IMR-90 (cell line): ENCODE data around the gene MAP2K6. TPM values are rescaled to one million over a fixed set of nuclear protein-coding genes. Genes with fewer than 3 reads are reported as not detected.

ENCODE experiments used
- ATAC-seq: fragments of 200-7000 bp; cut with Tn5 transposase; 2 replicates; pipeline ENCODE4 v1.9.1; 2020; ENCODE audit warnings: low read depth, mild to moderate bottlenecking, moderate library complexity
- BruUV-seq: library from RNA; stranded (reverse); fragments of 400-500 nt; replicated peaks from 2 replicates; lab custom pipeline; 2021; lab: Mats Ljungman, UMichigan
- CTCF ChIA-PET: fragments of 300-600 bp; formaldehyde crosslinking; extraction: SDS; loops from one replicate; lab custom pipeline; 2021; ENCODE audit warnings: antibody characterized with exemption; lab: Yijun Ruan, JAX
- POLR2A ChIA-PET: fragments of 300-600 bp; sonication (Branson Sonifier 250); formaldehyde crosslinking; loops from one replicate; lab custom pipeline; 2022; ENCODE audit warnings: antibody characterized with exemption; ENCODE audit not compliant: unreplicated experiment; lab: Charles Lee
- DNase-seq: peaks from one replicate; pipeline ENCODE4 v3.0.0; 2013
- H2AFZ ChIP-seq: replicated peaks from 2 replicates; pipeline ENCODE3; 2013; ENCODE audit warnings: low read length, mild to moderate bottlenecking; ENCODE audit not compliant: poor library complexity
- H2AK5ac ChIP-seq: 2 replicates; pipeline ENCODE4 v1.6.1; 2013; ENCODE audit warnings: low read depth, low read length, inconsistent platforms
- H2AK9ac ChIP-seq: replicated peaks from 2 replicates; pipeline ENCODE3; 2013; ENCODE audit warnings: mild to moderate bottlenecking, low read depth, low read length, moderate library complexity; ENCODE audit not compliant: poor library complexity
- H2BK120ac ChIP-seq: 2 replicates; pipeline ENCODE4 v1.6.1; 2013; ENCODE audit warnings: low read depth, low read length, inconsistent platforms
- H2BK15ac ChIP-seq: 3 replicates; pipeline ENCODE4 v1.6.1; 2013; ENCODE audit warnings: low read depth, low read length, inconsistent platforms
- H2BK20ac ChIP-seq: 2 replicates; pipeline ENCODE4 v1.6.1; 2013; ENCODE audit warnings: low read depth, mild to moderate bottlenecking, inconsistent platforms, low read length, moderate library complexity
- H2BK5ac ChIP-seq: 2 replicates; pipeline ENCODE4 v1.6.1; 2013; ENCODE audit warnings: mild to moderate bottlenecking, low read depth, low read length, inconsistent platforms; ENCODE audit not compliant: poor library complexity, severe bottlenecking
- H3K14ac ChIP-seq: replicated peaks from 2 replicates; pipeline ENCODE4 v1.6.1; 2013; ENCODE audit warnings: low read depth, low read length, inconsistent platforms
- H3K18ac ChIP-seq: 2 replicates; pipeline ENCODE4 v1.6.1; 2013; ENCODE audit warnings: low read depth, low read length, control low read depth
- H3K23ac ChIP-seq: 2 replicates; pipeline ENCODE4 v1.6.1; 2013; ENCODE audit warnings: low read depth, low read length, inconsistent platforms
- H3K27ac ChIP-seq: 2 replicates; pipeline ENCODE4 v1.5.1; 2013; ENCODE audit warnings: mild to moderate bottlenecking, control low read depth, low read length; ENCODE audit not compliant: insufficient read depth
- H3K27me3 ChIP-seq: 2 replicates; pipeline ENCODE4 v1.6.1; 2013; ENCODE audit warnings: low read length; ENCODE audit not compliant: control insufficient read depth, insufficient read depth
- H3K36me3 ChIP-seq: 2 replicates; pipeline ENCODE4 v1.6.1; 2013; ENCODE audit warnings: low read length, mixed read lengths; ENCODE audit not compliant: control insufficient read depth, insufficient read depth
- H3K4ac ChIP-seq: 2 replicates; pipeline ENCODE4 v1.6.1; 2013; ENCODE audit warnings: low read depth, low read length, inconsistent platforms
- H3K4me1 ChIP-seq: 2 replicates; pipeline ENCODE4 v1.6.1; 2013; ENCODE audit warnings: low read length, mixed read lengths; ENCODE audit not compliant: control insufficient read depth, insufficient read depth
- H3K4me2 ChIP-seq: 2 replicates; pipeline ENCODE4 v1.6.1; 2013; ENCODE audit warnings: low read depth, mild to moderate bottlenecking, control low read depth, low read length, moderate library complexity
- H3K4me3 ChIP-seq: 2 replicates; pipeline ENCODE4 v1.5.1; 2013; ENCODE audit warnings: low read depth, mild to moderate bottlenecking, control low read depth, low read length, moderate library complexity; ENCODE audit not compliant: insufficient read depth
- H3K56ac ChIP-seq: 2 replicates; pipeline ENCODE4 v1.6.1; 2013; ENCODE audit warnings: low read length, inconsistent platforms; ENCODE audit not compliant: insufficient read depth; ENCODE audit errors: extremely low read depth
- H3K79me1 ChIP-seq, 2 experiments: 2 replicates each; pipeline ENCODE4 v1.6.1; 2013; ENCODE audit warnings: low read length in 2 of 2, inconsistent platforms in 1 of 2, low read depth in 1 of 2
- H3K9ac ChIP-seq: 2 replicates; pipeline ENCODE4 v1.6.1; 2013; ENCODE audit warnings: low read depth, low read length, control low read depth
- H3K9me1 ChIP-seq: 2 replicates; pipeline ENCODE4 v1.6.1; 2013; ENCODE audit warnings: low read length, inconsistent platforms; ENCODE audit not compliant: insufficient read depth
- H3K9me3 ChIP-seq: 2 replicates; pipeline ENCODE4 v1.6.1; 2013; ENCODE audit warnings: low read length; ENCODE audit not compliant: control insufficient read depth, insufficient read depth
- H4K20me1 ChIP-seq: 2 replicates; pipeline ENCODE4 v1.6.1; 2013; ENCODE audit warnings: low read length, inconsistent platforms; ENCODE audit not compliant: insufficient read depth
- H4K5ac ChIP-seq: 2 replicates; pipeline ENCODE4 v1.6.1; 2013; ENCODE audit warnings: mild to moderate bottlenecking, low read depth, low read length, control low read depth
- H4K8ac ChIP-seq, 2 experiments: 2 replicates each; pipeline ENCODE4 v1.6.1; 2013; ENCODE audit warnings: low read depth in 2 of 2, low read length in 2 of 2, control low read depth in 1 of 2, inconsistent platforms in 1 of 2
- H4K91ac ChIP-seq: 2 replicates; pipeline ENCODE4 v1.6.1; 2013; ENCODE audit warnings: low read depth, low read length, inconsistent platforms; ENCODE audit not compliant: insufficient read depth
- BHLHE40 ChIP-seq: fragments of 150-350 bp; IDR thresholded peaks from 2 replicates; pipeline ENCODE4 v1.6.1; 2016; ENCODE audit warnings: mild to moderate bottlenecking, low read depth, low read length
- CEBPB ChIP-seq: IDR thresholded peaks from 2 replicates; pipeline ENCODE4 v1.6.1; 2012; ENCODE audit warnings: low read depth, low read length, improper control_type of control experiment
- CHD1 ChIP-seq: IDR thresholded peaks from 2 replicates; pipeline ENCODE4 v1.6.1; 2012; ENCODE audit warnings: low read depth, low read length, improper control_type of control experiment
- CTCF ChIP-seq: conservative IDR thresholded peaks from 2 replicates; pipeline ENCODE4 v1.5.1; 2012; ENCODE audit warnings: mild to moderate bottlenecking, low read depth, low read length, improper control_type of control experiment
- ELK1 ChIP-seq: fragments of 150-350 bp; IDR thresholded peaks from 2 replicates; pipeline ENCODE4 v1.6.1; 2016; ENCODE audit warnings: low read depth, mild to moderate bottlenecking, low read length, moderate library complexity, borderline replicate concordance
- FOS ChIP-seq: fragments of 150-350 bp; IDR thresholded peaks from 2 replicates; pipeline ENCODE4 v1.6.1; 2016; ENCODE audit warnings: low read depth, low read length
- MAFK ChIP-seq: IDR thresholded peaks from 2 replicates; pipeline ENCODE4 v1.6.1; 2012; ENCODE audit warnings: low read depth, low read length, improper control_type of control experiment
- MAZ ChIP-seq: IDR thresholded peaks from 2 replicates; pipeline ENCODE4 v1.6.1; 2012; ENCODE audit warnings: low read depth, mild to moderate bottlenecking, low read length, improper control_type of control experiment, moderate library complexity, borderline replicate concordance
- MXI1 ChIP-seq: IDR thresholded peaks from 2 replicates; pipeline ENCODE4 v1.6.1; 2012; ENCODE audit warnings: low read depth, mild to moderate bottlenecking, low read length, moderate library complexity, borderline replicate concordance
- NFE2L2 ChIP-seq: fragments of 150-350 bp; IDR thresholded peaks from 2 replicates; pipeline ENCODE4 v1.6.1; 2016; ENCODE audit warnings: low read depth, mild to moderate bottlenecking, low read length
- POLR2A ChIP-seq: IDR thresholded peaks from 2 replicates; pipeline ENCODE4 v1.6.1; 2012; ENCODE audit warnings: mild to moderate bottlenecking, low read depth, low read length
- RAD21 ChIP-seq: IDR thresholded peaks from 2 replicates; pipeline ENCODE4 v1.6.1; 2012; ENCODE audit warnings: low read length, improper control_type of control experiment
- RCOR1 ChIP-seq: IDR thresholded peaks from 2 replicates; pipeline ENCODE4 v1.6.1; 2012; ENCODE audit warnings: mild to moderate bottlenecking, low read length, improper control_type of control experiment; ENCODE audit not compliant: insufficient replicate concordance
- RFX5 ChIP-seq: IDR thresholded peaks from 2 replicates; pipeline ENCODE4 v1.8.0; 2012; ENCODE audit warnings: low read depth, mild to moderate bottlenecking, low read length, moderate library complexity
- SMC3 ChIP-seq: fragments of 150-350 bp; IDR thresholded peaks from 2 replicates; pipeline ENCODE4 v1.6.1; 2016; ENCODE audit warnings: low read depth, mild to moderate bottlenecking, antibody characterized with exemption, low read length, moderate library complexity
- USF2 ChIP-seq: fragments of 150-350 bp; IDR thresholded peaks from 2 replicates; pipeline ENCODE4 v1.6.1; 2017; ENCODE audit warnings: mild to moderate bottlenecking, antibody characterized with exemption, low read length, low read depth
- WGBS, 2 experiments: methylation state at CpG; one replicate each; pipeline versions ENCODE4 v1.1.5 to v1.1.7; 2013; ENCODE audit warnings: missing lambda C conversion rate in 2 of 2; ENCODE audit not compliant: insufficient read length in 1 of 2; ENCODE audit errors: extremely low coverage in 2 of 2; 5-methylcytosine and 5-hydroxymethylcytosine counted together
- dilution Hi-C: fragments of 300-500 bp; cut with HindIII; formaldehyde crosslinking; loops from one replicate; pipeline ENCODE4 v1.14.3; 2018; ENCODE audit warnings: low sequenced_read_pairs; ENCODE audit not compliant: unreplicated experiment
- in situ Hi-C: fragments of 300-500 bp; cut with MboI; formaldehyde crosslinking; loops from 3 replicates; pipeline ENCODE4 v1.14.3; 2019; ENCODE audit warnings: low sequenced_read_pairs, inconsistent platforms, mixed read lengths
- intact Hi-C: fragments of 100-400 bp; cut with micrococcal nuclease; formaldehyde crosslinking; loops from 2 replicates; pipeline ENCODE4 v1.10.0; 2022
- polyA plus RNA-seq, 3 experiments: library from polyadenylated mRNA; depleted of rRNA; stranded (reverse); fragments of >200 nt; gene quantifications; 2 replicates each; pipeline ENCODE4 v1.2.3, GENCODE V29; 2012; ENCODE audit warnings: low replicate concordance in 1 of 3
- total RNA-seq: library from RNA; depleted of rRNA; stranded (reverse); fragments of >200 nt; gene quantifications from 2 replicates; pipeline ENCODE4 v1.2.3, GENCODE V29; 2012

MAP2K6 gene
- total and polyA plus RNA-seq, 2 of the 4 experiments (the other 2 are of a cell fraction): 2.4 to 5.7 TPM

GRCh38 chr17:69375229-69375628 lies 39.3 kb upstream of the MAP2K6 start:
- no peak overlapping the region for H3K18ac ChIP-seq
- H3K27me3 ChIP-seq: no peaks in the 10 kb centered on the region; the same call in 1 of the 2 replicates
- dilution Hi-C loops (no loop called here), in situ Hi-C loops (no loop called here), intact Hi-C loops (no loop called here)
- H3K79me1 ChIP-seq: no peaks in the 10 kb centered on the region
- H3K9me3 ChIP-seq: no peaks in the 10 kb centered on the region
- H3K14ac ChIP-seq: no peak overlapping the region
- no peak overlapping the region for H2BK20ac ChIP-seq
- H3K4me3 ChIP-seq: no peak overlapping the region
- no peak overlapping the region for H3K23ac ChIP-seq
- H2BK5ac ChIP-seq: no peak overlapping the region
- H2BK120ac ChIP-seq: no peak overlapping the region
- BruUV-seq: no TSS peak
- DNase-seq (no peak), ATAC-seq (no peak)
- H3K4me2 ChIP-seq: no peak overlapping the region
- H3K36me3 ChIP-seq: no peaks in the 10 kb centered on the region
- no peak overlapping the region for H2AFZ ChIP-seq
- H4K5ac ChIP-seq: no peak overlapping the region
- no peak overlapping the region for H3K56ac ChIP-seq
- H2BK15ac ChIP-seq: no peak overlapping the region
- no peak overlapping the region for H3K9ac ChIP-seq
- no CpG with 5 or more reads among the region's 2 CpGs for WGBS, 2 experiments
- H4K20me1 ChIP-seq: no peaks in the 10 kb centered on the region
- no peaks in the 10 kb centered on the region for H3K4me1 ChIP-seq
- ChIA-PET POLR2A (no interaction called here), CTCF (no interaction called here)
- TF ChIP-seq ELK1 (no peak), SMC3 (no peak), CEBPB (no peak), RCOR1 (no peak), RFX5 (no peak), CHD1 (no peak), USF2 (no peak), BHLHE40 (no peak), MXI1 (no peak), NFE2L2 (no peak), FOS (no peak), MAZ (no peak), CTCF (no peak), POLR2A (no peak), RAD21 (no peak), MAFK (no peak)
- H3K9me1 ChIP-seq: no peaks in the 10 kb centered on the region
- no peak overlapping the region for H4K91ac ChIP-seq
- no peak overlapping the region for H3K27ac ChIP-seq
- H2AK9ac ChIP-seq: peak overlapping the region; percentile 42
- H3K4ac ChIP-seq: no peak overlapping the region
- no peak overlapping the region for H2AK5ac ChIP-seq
- no peak overlapping the region for H4K8ac ChIP-seq
